GM23338 (cell line): Measurements from ENCODE around the gene LXN. TPM values are rescaled to one million over a fixed set of nuclear protein-coding genes. Genes with fewer than 3 reads are reported as not detected.

ENCODE experiments used
- ATAC-seq: fragments of 200-7000 bp; cut with Tn5 transposase; 3 replicates; pipeline ENCODE4 v1.9.1; 2020
- DNase-seq: peaks from one replicate; pipeline ENCODE4 v3.0.0-alpha.2; 2015; ENCODE audit warnings: low spot score
- H2AFZ ChIP-seq: fragments of 200-600 bp; sonication (generic); 2 replicates; pipeline ENCODE4 v1.8.0; 2016; ENCODE audit warnings: antibody characterized with exemption, mild to moderate bottlenecking, moderate library complexity
- H3F3A ChIP-seq: fragments of 200-600 bp; sonication (generic); replicated peaks from 2 replicates; pipeline ENCODE4 v1.8.0; 2017; ENCODE audit warnings: antibody characterized with exemption, mixed run types, low read depth
- H3K27ac ChIP-seq: fragments of 200-600 bp; sonication (generic); 2 replicates; pipeline ENCODE4 v1.6.1; 2016; ENCODE audit warnings: low read depth
- H3K27me3 ChIP-seq: fragments of 200-600 bp; sonication (generic); 2 replicates; pipeline ENCODE4 v1.8.0; 2016; ENCODE audit warnings: mild to moderate bottlenecking, mixed run types, moderate library complexity; ENCODE audit not compliant: insufficient read depth
- H3K36me3 ChIP-seq: fragments of 200-600 bp; sonication (generic); 2 replicates; pipeline ENCODE4 v1.8.0; 2016; ENCODE audit warnings: mild to moderate bottlenecking; ENCODE audit not compliant: insufficient read depth
- H3K4me1 ChIP-seq: fragments of 200-600 bp; sonication (generic); 2 replicates; pipeline ENCODE4 v1.8.0; 2016; ENCODE audit warnings: mild to moderate bottlenecking, moderate library complexity; ENCODE audit not compliant: insufficient read depth
- H3K4me2 ChIP-seq: fragments of 200-600 bp; sonication (generic); 2 replicates; pipeline ENCODE4 v1.7.1; 2017; ENCODE audit warnings: mixed run types
- H3K4me3 ChIP-seq: fragments of 200-600 bp; sonication (generic); 2 replicates; pipeline ENCODE4 v1.6.1; 2016; ENCODE audit warnings: mixed run types
- H3K79me2 ChIP-seq: fragments of 200-600 bp; sonication (generic); replicated peaks from 2 replicates; pipeline ENCODE4 v1.8.0; 2017; ENCODE audit warnings: mild to moderate bottlenecking; ENCODE audit not compliant: insufficient read depth
- H3K9me2 ChIP-seq: fragments of 200-600 bp; sonication (generic); 2 replicates; pipeline ENCODE4 v1.8.0; 2017; ENCODE audit not compliant: insufficient read depth
- H4K20me1 ChIP-seq: fragments of 200-600 bp; sonication (generic); replicated peaks from 2 replicates; pipeline ENCODE4 v1.8.0; 2017; ENCODE audit warnings: mild to moderate bottlenecking; ENCODE audit not compliant: insufficient read depth
- H3K27ac Mint-ChIP-seq: 2 replicates; pipeline ENCODE4 v1.8.0; 2020; ENCODE audit warnings: inconsistent platforms, mild to moderate bottlenecking, moderate library complexity, mixed read lengths
- H3K27me3 Mint-ChIP-seq: 3 replicates; pipeline ENCODE4 v1.8.0; 2022; ENCODE audit warnings: low read depth, mild to moderate bottlenecking, moderate library complexity, mixed read lengths, inconsistent platforms; ENCODE audit not compliant: insufficient read depth, poor library complexity
- H3K36me3 Mint-ChIP-seq: 3 replicates; pipeline ENCODE4 v1.8.0; 2021; ENCODE audit warnings: low read depth, mild to moderate bottlenecking, inconsistent platforms, moderate library complexity, mixed read lengths
- H3K4me1 Mint-ChIP-seq: 3 replicates; pipeline ENCODE4 v1.8.0; 2020; ENCODE audit warnings: mild to moderate bottlenecking, inconsistent platforms, mixed read lengths
- H3K4me3 Mint-ChIP-seq: 3 replicates; pipeline ENCODE4 v1.8.0; 2021; ENCODE audit warnings: moderate library complexity, mild to moderate bottlenecking, inconsistent platforms, mixed read lengths
- H3K9me3 Mint-ChIP-seq: 3 replicates; pipeline ENCODE4 v1.8.0; 2020; ENCODE audit warnings: moderate library complexity, mild to moderate bottlenecking, inconsistent platforms, mixed read lengths
- EZH2 ChIP-seq: fragments of 200-600 bp; sonication (generic); IDR thresholded peaks from one replicate; pipeline ENCODE4 v1.8.0; 2017; ENCODE audit warnings: antibody characterized with exemption, mild to moderate bottlenecking, low read depth; ENCODE audit not compliant: unreplicated experiment
- polyA plus RNA-seq: library from polyadenylated mRNA; unstranded; fragments of >200 nt; fragmentation: Nextera tagmentation; extraction: Ambion mirVana; gene quantifications from 2 replicates; pipeline ENCODE4 v1.2.1, GENCODE V29; 2016
- total RNA-seq: library from RNA; depleted of rRNA; stranded (reverse); fragments of >200 nt; shearing (Covaris generic); gene quantifications from 2 replicates; pipeline ENCODE4 v1.2.3, GENCODE V29; 2014
- TF ChIP-seq, protein P1 (sequence below): fragments of 250-450 bp; sonication (Bioruptor Pico); IDR thresholded peaks from 2 replicates; pipeline ENCODE4 v1.5.0; 2020; ENCODE audit warnings: mild to moderate bottlenecking, moderate library complexity
- TF ChIP-seq, protein P2 (sequence below): IDR thresholded peaks from one replicate; pipeline ENCODE4 v1.6.1; 2018; ENCODE audit warnings: antibody characterized with exemption; ENCODE audit not compliant: unreplicated experiment
- TF ChIP-seq, protein P3 (sequence below): IDR thresholded peaks from 2 replicates; pipeline ENCODE4 v1.6.1; 2016; ENCODE audit warnings: antibody characterized with exemption

Gene LXN
- total and polyA plus RNA-seq, 2 experiments from 2014 or later: 5.6 to 10.0 TPM

DNA sequence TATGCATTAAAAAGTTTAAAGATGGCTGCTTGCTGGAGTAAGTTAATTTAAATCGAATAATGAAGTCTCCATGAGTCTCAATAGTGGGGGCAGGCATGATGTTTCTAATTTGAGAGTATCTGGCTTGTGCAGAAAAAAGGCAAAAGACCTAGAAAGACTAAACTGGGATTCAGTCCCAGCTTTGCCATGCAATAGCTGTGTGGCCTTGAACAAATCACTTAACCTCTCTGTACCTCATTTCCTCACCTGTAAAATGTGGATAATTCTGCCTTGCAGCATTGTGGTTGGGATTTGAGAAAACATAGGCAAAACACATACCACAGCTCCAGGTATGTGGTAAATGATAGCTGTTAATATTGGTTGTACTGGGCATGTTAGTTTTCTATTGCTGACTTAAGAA is 8.6 kb downstream of the LXN start:
- Mint-ChIP-seq H3K4me1 (no peaks in the 10 kb centered on the region), H3K4me3 (no peak overlapping the region), H3K27me3 (no peaks in the 10 kb centered on the region), H3K9me3 (no peaks in the 10 kb centered on the region), H3K36me3 (peaks cover 26% of the 10 kb centered on the region; the same call in 2 of the 3 replicates), H3K27ac (no peak overlapping the region)
- H3F3A ChIP-seq: no peaks in the 10 kb centered on the region
- no peak overlapping the region for H2AFZ ChIP-seq
- H3K4me2 ChIP-seq: no peak overlapping the region
- ATAC-seq: no peak
- no peaks in the 10 kb centered on the region for H4K20me1 ChIP-seq
- no peak for DNase-seq
- H3K4me1 ChIP-seq: no peaks in the 10 kb centered on the region
- no peaks in the 10 kb centered on the region for H3K79me2 ChIP-seq
- H3K36me3 ChIP-seq: peaks cover 30% of the 10 kb centered on the region
- H3K27ac ChIP-seq: no peak overlapping the region
- no peaks in the 10 kb centered on the region for H3K9me2 ChIP-seq
- no peaks in the 10 kb centered on the region for H3K27me3 ChIP-seq
- TF ChIP-seq, protein P1, sequence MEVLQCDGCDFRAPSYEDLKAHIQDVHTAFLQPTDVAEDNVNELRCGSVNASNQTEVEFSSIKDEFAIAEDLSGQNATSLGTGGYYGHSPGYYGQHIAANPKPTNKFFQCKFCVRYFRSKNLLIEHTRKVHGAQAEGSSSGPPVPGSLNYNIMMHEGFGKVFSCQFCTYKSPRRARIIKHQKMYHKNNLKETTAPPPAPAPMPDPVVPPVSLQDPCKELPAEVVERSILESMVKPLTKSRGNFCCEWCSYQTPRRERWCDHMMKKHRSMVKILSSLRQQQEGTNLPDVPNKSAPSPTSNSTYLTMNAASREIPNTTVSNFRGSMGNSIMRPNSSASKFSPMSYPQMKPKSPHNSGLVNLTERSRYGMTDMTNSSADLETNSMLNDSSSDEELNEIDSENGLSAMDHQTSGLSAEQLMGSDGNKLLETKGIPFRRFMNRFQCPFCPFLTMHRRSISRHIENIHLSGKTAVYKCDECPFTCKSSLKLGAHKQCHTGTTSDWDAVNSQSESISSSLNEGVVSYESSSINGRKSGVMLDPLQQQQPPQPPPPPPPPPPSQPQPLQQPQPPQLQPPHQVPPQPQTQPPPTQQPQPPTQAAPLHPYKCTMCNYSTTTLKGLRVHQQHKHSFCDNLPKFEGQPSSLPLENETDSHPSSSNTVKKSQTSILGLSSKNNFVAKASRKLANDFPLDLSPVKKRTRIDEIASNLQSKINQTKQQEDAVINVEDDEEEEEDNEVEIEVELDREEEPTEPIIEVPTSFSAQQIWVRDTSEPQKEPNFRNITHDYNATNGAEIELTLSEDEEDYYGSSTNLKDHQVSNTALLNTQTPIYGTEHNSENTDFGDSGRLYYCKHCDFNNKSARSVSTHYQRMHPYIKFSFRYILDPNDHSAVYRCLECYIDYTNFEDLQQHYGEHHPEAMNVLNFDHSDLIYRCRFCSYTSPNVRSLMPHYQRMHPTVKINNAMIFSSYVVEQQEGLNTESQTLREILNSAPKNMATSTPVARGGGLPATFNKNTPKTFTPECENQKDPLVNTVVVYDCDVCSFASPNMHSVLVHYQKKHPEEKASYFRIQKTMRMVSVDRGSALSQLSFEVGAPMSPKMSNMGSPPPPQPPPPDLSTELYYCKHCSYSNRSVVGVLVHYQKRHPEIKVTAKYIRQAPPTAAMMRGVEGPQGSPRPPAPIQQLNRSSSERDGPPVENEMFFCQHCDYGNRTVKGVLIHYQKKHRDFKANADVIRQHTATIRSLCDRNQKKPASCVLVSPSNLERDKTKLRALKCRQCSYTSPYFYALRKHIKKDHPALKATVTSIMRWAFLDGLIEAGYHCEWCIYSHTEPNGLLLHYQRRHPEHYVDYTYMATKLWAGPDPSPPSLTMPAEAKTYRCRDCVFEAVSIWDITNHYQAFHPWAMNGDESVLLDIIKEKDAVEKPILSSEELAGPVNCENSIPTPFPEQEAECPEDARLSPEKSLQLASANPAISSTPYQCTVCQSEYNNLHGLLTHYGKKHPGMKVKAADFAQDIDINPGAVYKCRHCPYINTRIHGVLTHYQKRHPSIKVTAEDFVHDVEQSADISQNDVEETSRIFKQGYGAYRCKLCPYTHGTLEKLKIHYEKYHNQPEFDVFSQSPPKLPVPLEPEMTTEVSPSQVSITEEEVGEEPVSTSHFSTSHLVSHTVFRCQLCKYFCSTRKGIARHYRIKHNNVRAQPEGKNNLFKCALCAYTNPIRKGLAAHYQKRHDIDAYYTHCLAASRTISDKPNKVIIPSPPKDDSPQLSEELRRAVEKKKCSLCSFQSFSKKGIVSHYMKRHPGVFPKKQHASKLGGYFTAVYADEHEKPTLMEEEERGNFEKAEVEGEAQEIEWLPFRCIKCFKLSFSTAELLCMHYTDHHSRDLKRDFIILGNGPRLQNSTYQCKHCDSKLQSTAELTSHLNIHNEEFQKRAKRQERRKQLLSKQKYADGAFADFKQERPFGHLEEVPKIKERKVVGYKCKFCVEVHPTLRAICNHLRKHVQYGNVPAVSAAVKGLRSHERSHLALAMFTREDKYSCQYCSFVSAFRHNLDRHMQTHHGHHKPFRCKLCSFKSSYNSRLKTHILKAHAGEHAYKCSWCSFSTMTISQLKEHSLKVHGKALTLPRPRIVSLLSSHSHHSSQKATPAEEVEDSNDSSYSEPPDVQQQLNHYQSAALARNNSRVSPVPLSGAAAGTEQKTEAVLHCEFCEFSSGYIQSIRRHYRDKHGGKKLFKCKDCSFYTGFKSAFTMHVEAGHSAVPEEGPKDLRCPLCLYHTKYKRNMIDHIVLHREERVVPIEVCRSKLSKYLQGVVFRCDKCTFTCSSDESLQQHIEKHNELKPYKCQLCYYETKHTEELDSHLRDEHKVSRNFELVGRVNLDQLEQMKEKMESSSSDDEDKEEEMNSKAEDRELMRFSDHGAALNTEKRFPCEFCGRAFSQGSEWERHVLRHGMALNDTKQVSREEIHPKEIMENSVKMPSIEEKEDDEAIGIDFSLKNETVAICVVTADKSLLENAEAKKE (CRISPR knock-in tag): no peak
- TF ChIP-seq, protein P2, sequence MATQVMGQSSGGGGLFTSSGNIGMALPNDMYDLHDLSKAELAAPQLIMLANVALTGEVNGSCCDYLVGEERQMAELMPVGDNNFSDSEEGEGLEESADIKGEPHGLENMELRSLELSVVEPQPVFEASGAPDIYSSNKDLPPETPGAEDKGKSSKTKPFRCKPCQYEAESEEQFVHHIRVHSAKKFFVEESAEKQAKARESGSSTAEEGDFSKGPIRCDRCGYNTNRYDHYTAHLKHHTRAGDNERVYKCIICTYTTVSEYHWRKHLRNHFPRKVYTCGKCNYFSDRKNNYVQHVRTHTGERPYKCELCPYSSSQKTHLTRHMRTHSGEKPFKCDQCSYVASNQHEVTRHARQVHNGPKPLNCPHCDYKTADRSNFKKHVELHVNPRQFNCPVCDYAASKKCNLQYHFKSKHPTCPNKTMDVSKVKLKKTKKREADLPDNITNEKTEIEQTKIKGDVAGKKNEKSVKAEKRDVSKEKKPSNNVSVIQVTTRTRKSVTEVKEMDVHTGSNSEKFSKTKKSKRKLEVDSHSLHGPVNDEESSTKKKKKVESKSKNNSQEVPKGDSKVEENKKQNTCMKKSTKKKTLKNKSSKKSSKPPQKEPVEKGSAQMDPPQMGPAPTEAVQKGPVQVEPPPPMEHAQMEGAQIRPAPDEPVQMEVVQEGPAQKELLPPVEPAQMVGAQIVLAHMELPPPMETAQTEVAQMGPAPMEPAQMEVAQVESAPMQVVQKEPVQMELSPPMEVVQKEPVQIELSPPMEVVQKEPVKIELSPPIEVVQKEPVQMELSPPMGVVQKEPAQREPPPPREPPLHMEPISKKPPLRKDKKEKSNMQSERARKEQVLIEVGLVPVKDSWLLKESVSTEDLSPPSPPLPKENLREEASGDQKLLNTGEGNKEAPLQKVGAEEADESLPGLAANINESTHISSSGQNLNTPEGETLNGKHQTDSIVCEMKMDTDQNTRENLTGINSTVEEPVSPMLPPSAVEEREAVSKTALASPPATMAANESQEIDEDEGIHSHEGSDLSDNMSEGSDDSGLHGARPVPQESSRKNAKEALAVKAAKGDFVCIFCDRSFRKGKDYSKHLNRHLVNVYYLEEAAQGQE: no peak
- TF ChIP-seq EZH2: no peak
- TF ChIP-seq, protein P3, sequence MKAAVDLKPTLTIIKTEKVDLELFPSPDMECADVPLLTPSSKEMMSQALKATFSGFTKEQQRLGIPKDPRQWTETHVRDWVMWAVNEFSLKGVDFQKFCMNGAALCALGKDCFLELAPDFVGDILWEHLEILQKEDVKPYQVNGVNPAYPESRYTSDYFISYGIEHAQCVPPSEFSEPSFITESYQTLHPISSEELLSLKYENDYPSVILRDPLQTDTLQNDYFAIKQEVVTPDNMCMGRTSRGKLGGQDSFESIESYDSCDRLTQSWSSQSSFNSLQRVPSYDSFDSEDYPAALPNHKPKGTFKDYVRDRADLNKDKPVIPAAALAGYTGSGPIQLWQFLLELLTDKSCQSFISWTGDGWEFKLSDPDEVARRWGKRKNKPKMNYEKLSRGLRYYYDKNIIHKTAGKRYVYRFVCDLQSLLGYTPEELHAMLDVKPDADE: no peak
- H3K4me3 ChIP-seq: no peak overlapping the region
